Measurements from ENCODE around the gene DYNC1H1. TPM values are rescaled to one million over a fixed set of nuclear protein-coding genes. Genes with fewer than 3 reads are reported as not detected.
"Not testable (repeated sequence)": the region's sequence is repeated elsewhere in the genome, so short reads cannot be mapped to it uniquely, and the experiment has no call there.

Gene DYNC1H1
- total RNA-seq, 1 donor from 2014 or later = 236 TPM

GRCh38 chr14:101980251-101980650, 15.9 kb downstream of the DYNC1H1 start:
- POLR2A ChIA-PET = no interaction called here
- TF ChIP-seq CTCF (IDR thresholded peaks at IDR 0.05) = no peak
- Mint-ChIP-seq H3K27ac (peak overlapping the region; percentile 80), H3K9me3 (no peaks in the 10 kb centered on the region), H3K4me3 (no peak overlapping the region), H3K36me3 (ENCODE audit: low read depth) (peaks cover 73% of the 10 kb centered on the region), H3K27me3 (no peaks in the 10 kb centered on the region), H3K4me1 (peaks cover 10% of the 10 kb centered on the region)
- ATAC-seq (ENCODE audit: low read depth) = no peak
- CTCF ChIA-PET = no interaction called here
- DNase-seq = no peak
- intact Hi-C loops (cut with micrococcal nuclease) = loop anchor here (1.0 kb wide), 1 partner anchor 16 kb away; the partner anchor contains the start of gene DYNC1H1

GRCh38 chr14:101980700-101981099, 16.3 kb downstream of the DYNC1H1 start:
- Mint-ChIP-seq H3K36me3 (ENCODE audit: low read depth) (peaks cover 74% of the 10 kb centered on the region), H3K27ac (peak overlapping the region; percentile 80), H3K4me1 (peaks cover 8% of the 10 kb centered on the region), H3K27me3 (no peaks in the 10 kb centered on the region), H3K9me3 (no peaks in the 10 kb centered on the region), H3K4me3 (no peak overlapping the region)
- TF ChIP-seq CTCF (IDR thresholded peaks at IDR 0.05) = no peak
- DNase-seq (no peak), ATAC-seq (ENCODE audit: low read depth) (peak; percentile 60)
- CTCF ChIA-PET = no interaction called here
- POLR2A ChIA-PET = no interaction called here
- intact Hi-C loops (cut with micrococcal nuclease) = loop anchor here (1.0 kb wide), 1 partner anchor 16 kb away; the partner anchor contains the start of gene DYNC1H1

GRCh38 chr14:101982621-101983020, 18.2 kb downstream of the DYNC1H1 start:
- ChIA-PET POLR2A (no interaction called here), CTCF (no interaction called here)
- no peak for ATAC-seq (ENCODE audit: low read depth)
- intact Hi-C loops (cut with micrococcal nuclease) = no loop called here
- Mint-ChIP-seq H3K9me3 (no peaks in the 10 kb centered on the region), H3K27me3 (no peaks in the 10 kb centered on the region), H3K36me3 (ENCODE audit: low read depth) (peaks cover 81% of the 10 kb centered on the region), H3K4me3 (no peak overlapping the region), H3K27ac (no peak overlapping the region), H3K4me1 (peaks cover 8% of the 10 kb centered on the region)
- TF ChIP-seq CTCF (IDR thresholded peaks at IDR 0.05) = no peak
- no peak for DNase-seq

GRCh38 chr14:101984831-101985230, 20.5 kb downstream of the DYNC1H1 start:
- H3K4me1 Mint-ChIP-seq; H3K4me3 Mint-ChIP-seq; ATAC-seq (ENCODE audit: low read depth); DNase-seq; POLR2A ChIA-PET; CTCF ChIA-PET; H3K27ac Mint-ChIP-seq; H3K9me3 Mint-ChIP-seq; intact Hi-C loops (cut with micrococcal nuclease); H3K27me3 Mint-ChIP-seq: not testable (repeated sequence)
- peaks cover 80% of the 10 kb centered on the region for H3K36me3 Mint-ChIP-seq (ENCODE audit: low read depth)

- CTCF ChIA-PET = no interaction called here
- peaks cover 2% of the 10 kb centered on the region for H3K4me1 Mint-ChIP-seq
- H3K9me3 Mint-ChIP-seq = no peaks in the 10 kb centered on the region
- H3K27ac Mint-ChIP-seq = no peak overlapping the region
- no peak for TF ChIP-seq CTCF (IDR thresholded peaks at IDR 0.05)
- DNase-seq (no peak), ATAC-seq (ENCODE audit: low read depth) (no peak)
- intact Hi-C loops (cut with micrococcal nuclease) = no loop called here
- H3K27me3 Mint-ChIP-seq = no peaks in the 10 kb centered on the region
- POLR2A ChIA-PET = no interaction called here
- peaks cover 78% of the 10 kb centered on the region for H3K36me3 Mint-ChIP-seq (ENCODE audit: low read depth)
- H3K4me3 Mint-ChIP-seq = no peak overlapping the region
These were observed 21.6 kb downstream of the DYNC1H1 start for GRCh38 chr14:101985957-101986356.

- Mint-ChIP-seq H3K4me3 (no peak overlapping the region), H3K9me3 (no peaks in the 10 kb centered on the region), H3K4me1 (peaks cover 5% of the 10 kb centered on the region), H3K27me3 (no peaks in the 10 kb centered on the region), H3K27ac (no peak overlapping the region), H3K36me3 (ENCODE audit: low read depth) (peaks cover 76% of the 10 kb centered on the region)
- POLR2A ChIA-PET = no interaction called here
- CTCF ChIA-PET = no interaction called here
- ATAC-seq (ENCODE audit: low read depth) (no peak), DNase-seq (no peak)
- no peak for TF ChIP-seq CTCF (IDR thresholded peaks at IDR 0.05)
- intact Hi-C loops (cut with micrococcal nuclease) = no loop called here
These were observed 22.6 kb downstream of the DYNC1H1 start for GRCh38 chr14:101986953-101987352.

Measured in activated B cell treated with CpG ODN at 0.5 μM for 24 hours (primary cell).